GM19099 (cell line): ENCODE measurements around the gene NRG3.

Experiments used
- POLR2A ChIP-seq: IDR thresholded peaks from 3 replicates; pipeline ENCODE4 v1.6.1; 2011; ENCODE audit warnings: low read depth; ENCODE audit not compliant: insufficient read length; ENCODE audit errors: extremely low read depth

NRG3 gene

DNA sequence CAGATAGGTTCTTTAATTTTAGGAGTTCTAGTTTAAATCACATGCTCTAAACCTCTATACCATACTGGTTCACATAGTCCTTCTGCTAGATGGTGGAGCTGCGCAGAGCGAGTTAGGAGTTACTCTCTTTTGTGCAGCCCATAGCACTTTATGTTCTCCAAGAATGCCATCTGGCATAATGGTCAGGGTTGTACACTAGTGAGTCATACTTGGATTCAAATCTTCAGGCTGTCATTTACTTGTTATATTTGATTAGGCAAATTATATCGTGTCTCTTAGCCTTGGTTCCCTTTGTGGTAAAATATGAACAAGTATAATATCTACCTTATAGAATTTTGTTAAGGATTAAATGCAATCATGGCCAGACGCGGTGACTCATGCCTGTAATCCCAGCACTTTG lies 1078.3 kb downstream of the NRG3 start:
- TF ChIP-seq POLR2A, result no peak

DNA sequence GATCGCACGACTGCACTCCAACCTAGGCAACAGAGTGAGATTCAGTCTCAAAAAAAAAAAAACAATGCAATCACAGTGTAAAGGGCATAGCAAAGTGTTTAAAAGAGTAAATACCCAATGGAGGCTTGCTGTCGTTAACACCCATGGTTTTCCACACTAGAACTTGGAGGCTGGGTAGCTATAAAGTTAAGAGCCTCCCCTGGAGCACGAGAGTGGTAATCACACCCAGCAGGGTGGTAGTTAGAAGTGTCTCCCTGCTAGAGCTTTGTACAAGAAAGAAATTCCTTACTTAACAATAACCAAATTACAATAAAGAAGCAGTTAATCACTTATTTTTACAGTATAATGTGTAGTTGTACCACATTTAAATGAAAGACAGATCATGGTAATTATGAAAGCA lies 1078.9 kb downstream of the NRG3 start:
- TF ChIP-seq POLR2A, result no peak

DNA sequence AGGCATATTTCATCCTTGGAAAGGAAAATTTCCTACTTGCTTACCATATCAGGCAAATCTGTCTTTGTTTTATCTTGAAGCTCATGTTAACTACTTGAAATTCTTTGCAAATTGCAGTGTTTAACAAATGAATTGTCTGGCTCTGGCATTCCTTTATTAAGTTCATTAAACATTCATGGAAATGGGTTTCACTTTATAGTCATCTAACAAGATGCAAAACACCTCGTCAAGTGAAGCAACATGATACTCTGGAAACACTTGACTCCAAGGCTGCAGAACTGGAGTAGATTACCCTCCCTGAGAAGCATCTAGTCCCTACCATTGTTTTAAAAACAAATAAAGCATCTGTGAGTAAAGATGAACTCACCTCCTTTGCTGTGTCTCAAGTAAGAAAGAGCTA lies 1086.9 kb downstream of the NRG3 start:
- TF ChIP-seq POLR2A, result no peak

DNA sequence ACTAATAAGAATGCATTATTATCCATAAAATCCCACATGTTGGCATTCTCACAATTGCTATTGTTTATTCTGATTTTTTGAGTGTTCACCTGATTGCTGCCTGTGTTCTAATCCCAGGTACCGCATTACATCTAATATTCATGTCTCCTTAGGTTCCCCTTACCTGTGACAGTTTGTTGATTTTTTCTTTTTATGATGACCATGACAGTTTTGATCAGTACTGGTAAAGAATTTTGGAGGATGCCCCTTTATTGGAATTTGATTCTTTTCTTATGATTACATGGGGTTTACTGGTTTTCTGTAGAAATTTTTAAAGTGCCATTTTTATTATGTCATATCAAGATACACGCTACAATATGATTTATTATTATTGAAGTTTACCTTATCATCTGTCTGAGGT lies 1091.1 kb downstream of the NRG3 start:
- no peak for TF ChIP-seq POLR2A

DNA sequence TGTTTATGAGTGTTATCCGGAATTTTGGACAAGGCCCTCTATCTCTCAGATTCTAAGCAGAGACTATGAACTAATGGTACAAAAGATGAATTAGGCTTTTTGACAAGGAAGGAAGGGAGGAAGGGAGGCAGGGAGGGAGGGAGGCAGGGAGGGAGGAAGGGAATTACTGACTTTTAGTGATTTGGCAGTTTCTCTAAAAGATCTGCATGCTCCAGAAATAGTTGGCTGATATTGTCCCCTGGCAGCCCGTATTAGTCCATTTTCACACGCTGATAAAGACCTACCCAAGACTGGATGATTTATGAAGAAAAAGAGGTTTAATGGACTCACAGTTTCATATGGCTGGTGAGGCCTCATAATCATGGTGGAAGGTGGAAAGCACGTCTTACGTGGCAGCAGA lies 1093.5 kb downstream of the NRG3 start:
- TF ChIP-seq POLR2A, result no peak

DNA sequence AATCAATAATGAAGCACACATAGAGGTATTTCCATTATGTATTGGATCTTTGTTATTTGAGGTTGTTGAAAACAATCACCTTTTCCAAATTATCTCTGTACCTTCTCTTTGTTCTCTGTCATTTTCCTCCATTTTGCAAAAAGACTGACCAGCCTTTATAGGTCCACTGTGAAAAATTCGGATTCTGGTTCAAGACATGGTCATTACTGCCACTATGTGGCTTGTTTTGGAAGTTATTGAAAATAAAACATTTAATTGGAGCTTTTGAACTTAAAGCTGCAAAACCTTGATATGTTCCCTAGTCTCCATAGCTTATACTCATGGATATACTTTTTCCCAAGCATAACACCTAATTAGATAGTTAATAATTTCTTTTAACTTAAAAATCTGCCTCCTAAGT lies 1094.4 kb downstream of the NRG3 start:
- no peak for TF ChIP-seq POLR2A

DNA sequence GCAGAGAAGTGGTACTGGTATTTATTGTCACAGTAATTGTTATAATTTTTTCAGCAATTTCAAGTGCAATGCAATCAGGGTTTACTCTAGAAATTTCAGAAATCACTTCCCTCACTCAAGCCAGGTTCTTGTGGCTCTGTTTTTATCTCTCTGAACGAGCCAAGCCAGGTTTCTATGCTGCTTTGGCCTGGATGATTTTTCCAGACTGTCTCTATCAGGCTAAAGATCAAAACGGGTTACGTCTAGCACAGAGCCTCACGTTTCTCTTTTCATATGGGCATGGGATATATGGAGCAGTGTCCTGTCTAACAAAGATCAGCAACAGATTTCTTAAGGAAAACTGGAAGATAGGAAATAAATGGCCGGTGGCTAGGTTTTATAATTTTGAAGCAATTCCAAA lies 1105.3 kb downstream of the NRG3 start:
- no peak for TF ChIP-seq POLR2A

DNA sequence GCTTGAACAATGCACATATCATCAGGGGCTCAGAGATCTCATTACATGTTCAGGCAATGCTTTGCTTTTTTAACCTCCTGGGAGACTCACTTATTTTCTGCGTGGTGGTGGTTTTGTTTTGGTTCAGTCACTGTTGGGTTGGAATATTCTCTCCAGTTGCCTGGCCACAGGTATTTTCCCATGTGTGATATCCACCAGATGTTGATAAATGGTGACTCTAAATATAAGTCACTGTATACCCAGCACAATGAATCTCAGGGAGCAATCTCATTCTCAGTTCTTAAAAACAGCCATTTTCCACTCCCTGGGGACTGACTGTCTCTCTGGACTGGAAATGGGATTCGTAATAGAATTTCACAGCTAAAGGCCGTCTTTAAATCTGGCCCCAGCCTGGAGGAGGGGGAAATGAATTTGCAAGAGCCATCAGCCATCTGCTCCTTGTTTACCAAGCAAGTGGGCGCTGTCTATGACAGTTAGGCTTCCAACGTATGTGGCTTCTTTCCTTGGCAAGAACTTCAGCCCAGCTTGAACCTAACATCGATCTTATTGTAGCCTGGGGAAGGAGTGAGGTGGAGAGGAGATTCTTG lies 1106.2 kb downstream of the NRG3 start:
- no peak for TF ChIP-seq POLR2A

DNA sequence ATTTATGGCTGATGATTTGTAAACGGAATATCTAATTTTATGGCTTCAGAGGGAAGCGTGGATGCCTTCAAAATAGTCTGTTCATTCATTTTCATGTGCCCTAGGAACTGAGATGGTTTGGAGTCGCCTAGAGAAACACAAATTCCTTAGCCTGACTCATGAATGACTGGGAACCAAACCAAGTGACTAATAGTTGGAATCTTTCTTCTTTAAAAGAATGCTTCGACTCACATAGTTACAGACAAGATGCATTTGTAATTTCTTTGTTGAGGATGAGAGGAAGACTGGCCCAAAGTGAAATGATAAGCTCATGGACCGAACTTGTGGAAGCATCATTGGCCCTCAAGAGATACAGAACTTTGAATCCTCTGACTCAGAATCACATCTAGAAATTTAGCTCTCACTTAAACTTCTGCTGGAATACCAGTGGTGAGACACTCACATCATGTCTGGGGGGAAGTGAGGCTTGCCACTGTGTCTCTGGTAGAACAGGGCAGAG lies 1107.2 kb downstream of the NRG3 start:
- TF ChIP-seq POLR2A, result no peak

DNA sequence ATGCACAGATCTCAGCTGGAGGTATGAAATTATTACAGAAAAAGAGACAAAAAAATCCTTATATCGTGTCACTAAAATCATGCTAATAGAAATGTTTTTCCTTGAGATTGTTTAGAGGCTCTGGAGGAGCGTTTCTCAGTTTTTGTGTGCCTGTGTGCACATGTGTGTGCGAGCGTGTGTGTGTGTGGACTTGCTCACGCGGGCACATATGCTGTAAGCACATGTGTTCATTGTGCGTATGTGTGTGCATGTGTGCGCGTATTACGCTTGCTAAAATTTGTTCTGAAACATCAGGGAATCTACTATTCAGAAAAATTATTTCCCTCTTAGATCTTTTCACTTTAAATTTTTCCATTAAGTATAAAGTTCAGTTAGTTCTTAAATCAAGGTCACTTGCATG lies 1111.2 kb downstream of the NRG3 start:
- no peak for TF ChIP-seq POLR2A

DNA sequence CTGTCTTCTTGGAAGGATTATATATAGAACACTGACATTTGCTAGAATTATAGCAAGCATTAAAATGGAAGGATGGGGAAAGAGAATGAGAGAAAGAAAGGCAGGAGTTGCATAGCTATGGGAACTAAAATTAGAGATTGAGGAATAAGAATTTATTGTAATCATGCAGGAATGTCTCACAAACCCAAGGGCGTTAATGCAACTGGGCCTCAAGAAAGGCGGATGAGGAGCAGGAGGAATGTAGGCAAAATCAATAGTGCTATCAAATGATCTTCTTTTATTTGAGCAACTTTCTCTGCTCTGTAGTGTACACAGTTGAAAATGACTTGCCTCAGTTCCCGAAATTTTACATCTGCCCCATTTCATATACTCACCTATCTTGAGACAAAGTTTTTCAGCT lies 1132.5 kb downstream of the NRG3 start:
- no peak for TF ChIP-seq POLR2A

DNA sequence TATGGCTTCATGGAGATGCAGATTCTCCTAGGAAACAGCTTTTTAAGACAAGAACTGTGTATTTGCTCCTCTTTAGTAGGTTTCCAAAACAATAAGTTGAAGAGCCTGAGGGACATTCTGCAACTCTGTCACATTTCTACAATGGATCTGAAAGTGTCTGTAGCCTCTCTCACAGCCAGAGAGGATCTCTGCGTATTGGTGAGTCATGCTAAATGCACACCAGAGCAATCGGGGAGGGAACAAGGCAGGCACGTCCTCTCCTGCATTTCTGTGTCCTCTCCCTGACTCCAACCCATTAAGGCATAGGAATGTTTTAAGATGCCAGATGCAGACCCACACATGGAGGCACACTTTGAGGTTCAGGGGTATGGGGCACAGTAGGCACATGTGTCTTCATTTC lies 1137.9 kb downstream of the NRG3 start:
- no peak for TF ChIP-seq POLR2A

DNA sequence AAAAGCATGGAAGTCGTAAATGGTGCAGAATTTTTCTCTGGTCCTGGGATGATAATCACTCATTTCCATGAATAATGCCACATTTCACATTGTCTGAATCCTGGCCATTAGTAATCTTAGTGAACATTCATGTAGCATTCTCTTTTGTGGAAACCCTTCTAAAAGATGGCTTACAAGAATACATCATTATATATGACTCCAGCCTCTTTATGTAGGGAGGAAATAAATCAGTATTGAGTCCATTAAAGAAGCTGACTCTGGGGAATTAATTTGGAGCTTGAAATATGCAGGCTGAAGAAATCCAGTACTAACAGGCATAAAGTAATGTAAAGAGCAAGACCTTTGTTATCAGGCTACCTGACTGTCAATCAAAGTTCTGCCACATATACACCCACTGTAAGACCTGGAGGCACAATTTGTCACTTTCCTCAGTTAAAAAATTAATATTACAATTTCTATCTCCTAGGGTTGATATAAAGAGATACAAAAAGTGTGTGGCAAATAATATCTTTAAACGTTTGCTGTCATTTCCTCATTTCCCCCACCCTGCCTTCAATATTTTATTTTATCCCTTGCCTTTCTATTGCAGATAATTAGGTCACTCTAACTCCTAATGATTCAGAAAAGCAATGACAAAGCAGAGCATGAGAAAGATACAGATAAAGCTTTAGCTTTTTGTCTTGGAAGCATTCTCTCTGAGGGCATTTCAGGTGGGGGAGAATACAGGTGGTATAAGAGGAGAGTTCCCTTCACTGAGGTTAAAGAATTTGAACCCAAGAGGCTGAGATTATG lies 1142.3 kb downstream of the NRG3 start:
- TF ChIP-seq POLR2A, result no peak

DNA sequence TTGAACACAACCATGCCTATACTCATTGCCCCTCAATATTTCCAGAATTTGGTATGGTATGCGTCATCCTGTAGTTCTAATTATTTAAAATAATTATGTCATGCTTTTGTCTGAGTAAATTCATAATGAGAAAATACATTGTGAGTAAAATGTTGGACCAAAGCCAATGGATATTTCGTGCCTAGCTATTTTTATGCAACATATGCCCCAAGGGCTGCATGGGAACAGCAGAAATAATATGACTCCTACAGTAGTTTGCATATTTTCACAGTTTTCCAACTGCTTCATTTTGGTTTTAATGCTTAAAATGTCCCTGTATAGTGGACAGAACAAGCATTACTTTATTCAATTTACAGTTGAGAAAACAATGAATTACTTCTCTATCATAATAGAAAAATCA lies 1148.7 kb downstream of the NRG3 start:
- no peak for TF ChIP-seq POLR2A
